KMS-11 (cell line): ENCODE measurements around the gene COL6A2.

Experiments used
- H2AFZ ChIP-seq: fragments of 200-600 bp; sonication (generic); 2 replicates; pipeline ENCODE4 v1.6.1; 2016; ENCODE audit warnings: antibody characterized with exemption, mixed run types, low read depth
- H3K27ac ChIP-seq: fragments of 200-600 bp; sonication (generic); 2 replicates; pipeline ENCODE4 v1.6.1; 2016; ENCODE audit warnings: mild to moderate bottlenecking, mixed run types
- H3K27me3 ChIP-seq: fragments of 200-600 bp; sonication (generic); 2 replicates; pipeline ENCODE4 v1.6.1; 2017; ENCODE audit warnings: mild to moderate bottlenecking, low read depth, mixed run types, moderate library complexity; ENCODE audit not compliant: insufficient read depth
- H3K36me3 ChIP-seq: fragments of 200-600 bp; sonication (generic); 2 replicates; pipeline ENCODE4 v1.6.1; 2017; ENCODE audit warnings: mild to moderate bottlenecking, mixed run types; ENCODE audit not compliant: insufficient read depth
- H3K4me1 ChIP-seq: fragments of 200-600 bp; sonication (generic); 2 replicates; pipeline ENCODE4 v1.6.1; 2016; ENCODE audit warnings: mild to moderate bottlenecking, low read depth, mixed run types; ENCODE audit not compliant: poor library complexity, severe bottlenecking
- H3K4me2 ChIP-seq: fragments of 200-600 bp; sonication (generic); 2 replicates; pipeline ENCODE4 v1.7.0; 2016; ENCODE audit warnings: mild to moderate bottlenecking, mixed run types
- H3K4me3 ChIP-seq: fragments of 200-600 bp; sonication (generic); IDR thresholded peaks from 2 replicates; pipeline ENCODE4 v1.6.1; 2017; ENCODE audit warnings: low read depth, low read length, mixed read lengths; ENCODE audit not compliant: insufficient read depth
- H3K79me2 ChIP-seq: fragments of 200-600 bp; sonication (generic); 2 replicates; pipeline ENCODE4 v1.6.1; 2016; ENCODE audit warnings: low read depth, mixed run types; ENCODE audit not compliant: insufficient read depth
- H3K9ac ChIP-seq: fragments of 200-600 bp; sonication (generic); 2 replicates; pipeline ENCODE4 v1.6.1; 2016; ENCODE audit warnings: mild to moderate bottlenecking, mixed run types
- H4K20me1 ChIP-seq: fragments of 200-600 bp; sonication (generic); 2 replicates; pipeline ENCODE4 v1.6.1; 2016; ENCODE audit warnings: mild to moderate bottlenecking, mixed run types; ENCODE audit not compliant: insufficient read depth
- TF ChIP-seq, protein P1 (sequence below): fragments of 200-600 bp; sonication (generic); conservative IDR thresholded peaks from 2 replicates; pipeline ENCODE4 v1.6.1; 2017; ENCODE audit warnings: low read depth, mild to moderate bottlenecking, antibody characterized with exemption, low read length, moderate library complexity, mixed read lengths

The COL6A2 gene

DNA sequence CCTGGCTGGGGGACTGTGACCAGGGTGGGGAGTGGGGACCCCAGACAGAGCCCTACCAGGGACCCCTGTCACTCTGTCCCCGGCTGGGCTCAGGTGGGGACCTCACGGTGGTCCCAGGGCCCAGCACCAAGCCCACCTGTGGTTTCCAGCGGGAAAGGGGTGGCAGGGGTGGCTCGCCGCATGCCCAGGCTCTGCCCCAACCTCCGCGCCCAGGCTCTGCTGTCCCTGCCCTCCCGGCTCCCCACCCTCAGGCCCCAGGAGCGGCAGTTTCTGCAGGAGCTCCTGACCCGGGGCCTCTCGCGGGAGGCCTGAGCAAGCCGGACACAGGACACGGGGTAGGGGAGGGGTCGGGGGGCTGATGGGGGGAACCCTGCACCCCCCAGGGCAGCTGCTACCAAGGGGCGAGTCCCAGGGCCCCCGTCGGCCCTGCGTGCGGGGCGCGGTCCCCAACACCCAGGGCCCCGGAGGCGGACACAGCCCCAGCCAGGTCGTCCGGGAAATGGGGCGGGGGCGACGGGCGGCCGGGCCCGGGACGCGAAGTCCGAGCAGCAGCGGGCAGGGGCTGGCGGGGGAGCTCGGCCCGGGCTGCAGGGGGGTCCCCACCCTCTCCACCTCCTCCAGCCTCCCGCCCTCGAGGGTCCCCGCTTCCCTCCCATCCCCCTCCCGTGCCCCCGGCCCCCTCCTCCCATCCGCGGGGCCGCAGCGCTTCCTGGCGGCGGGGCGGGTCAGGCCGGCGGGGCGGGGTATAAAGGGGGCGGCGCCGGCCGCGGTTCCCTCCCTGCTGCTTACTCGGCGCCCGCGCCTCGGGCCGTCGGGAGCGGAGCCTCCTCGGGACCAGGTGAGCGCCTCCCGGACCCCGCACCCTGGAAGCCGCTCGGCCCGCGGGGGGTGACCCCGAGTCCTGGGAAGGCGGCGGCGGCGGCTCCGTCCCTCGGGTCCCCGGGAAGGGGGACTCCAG, at the start of gene COL6A2:
COL6A2 (plus strand) TSS at position 777 of the 958 bp plus-strand sequence.
- no peaks in the 10 kb centered on the region for H3K79me2 ChIP-seq
- H3K4me2 ChIP-seq, result no peak within 1 kb of the TSS
- H3K4me1 ChIP-seq, result no peaks in the 10 kb centered on the region
- no peak within 1 kb of the TSS for H2AFZ ChIP-seq
- TF ChIP-seq, protein P1, sequence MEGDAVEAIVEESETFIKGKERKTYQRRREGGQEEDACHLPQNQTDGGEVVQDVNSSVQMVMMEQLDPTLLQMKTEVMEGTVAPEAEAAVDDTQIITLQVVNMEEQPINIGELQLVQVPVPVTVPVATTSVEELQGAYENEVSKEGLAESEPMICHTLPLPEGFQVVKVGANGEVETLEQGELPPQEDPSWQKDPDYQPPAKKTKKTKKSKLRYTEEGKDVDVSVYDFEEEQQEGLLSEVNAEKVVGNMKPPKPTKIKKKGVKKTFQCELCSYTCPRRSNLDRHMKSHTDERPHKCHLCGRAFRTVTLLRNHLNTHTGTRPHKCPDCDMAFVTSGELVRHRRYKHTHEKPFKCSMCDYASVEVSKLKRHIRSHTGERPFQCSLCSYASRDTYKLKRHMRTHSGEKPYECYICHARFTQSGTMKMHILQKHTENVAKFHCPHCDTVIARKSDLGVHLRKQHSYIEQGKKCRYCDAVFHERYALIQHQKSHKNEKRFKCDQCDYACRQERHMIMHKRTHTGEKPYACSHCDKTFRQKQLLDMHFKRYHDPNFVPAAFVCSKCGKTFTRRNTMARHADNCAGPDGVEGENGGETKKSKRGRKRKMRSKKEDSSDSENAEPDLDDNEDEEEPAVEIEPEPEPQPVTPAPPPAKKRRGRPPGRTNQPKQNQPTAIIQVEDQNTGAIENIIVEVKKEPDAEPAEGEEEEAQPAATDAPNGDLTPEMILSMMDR, result no peak
- peaks cover 51% of the 10 kb centered on the region; the same call in 1 of the 2 replicates for H3K27me3 ChIP-seq
- no peak within 1 kb of the TSS for H3K27ac ChIP-seq
- H3K9ac ChIP-seq, result no peak within 1 kb of the TSS
- no peak within 1 kb of the TSS for H3K4me3 ChIP-seq
- no peaks in the 10 kb centered on the region for H4K20me1 ChIP-seq
- no peaks in the 10 kb centered on the region for H3K36me3 ChIP-seq

DNA sequence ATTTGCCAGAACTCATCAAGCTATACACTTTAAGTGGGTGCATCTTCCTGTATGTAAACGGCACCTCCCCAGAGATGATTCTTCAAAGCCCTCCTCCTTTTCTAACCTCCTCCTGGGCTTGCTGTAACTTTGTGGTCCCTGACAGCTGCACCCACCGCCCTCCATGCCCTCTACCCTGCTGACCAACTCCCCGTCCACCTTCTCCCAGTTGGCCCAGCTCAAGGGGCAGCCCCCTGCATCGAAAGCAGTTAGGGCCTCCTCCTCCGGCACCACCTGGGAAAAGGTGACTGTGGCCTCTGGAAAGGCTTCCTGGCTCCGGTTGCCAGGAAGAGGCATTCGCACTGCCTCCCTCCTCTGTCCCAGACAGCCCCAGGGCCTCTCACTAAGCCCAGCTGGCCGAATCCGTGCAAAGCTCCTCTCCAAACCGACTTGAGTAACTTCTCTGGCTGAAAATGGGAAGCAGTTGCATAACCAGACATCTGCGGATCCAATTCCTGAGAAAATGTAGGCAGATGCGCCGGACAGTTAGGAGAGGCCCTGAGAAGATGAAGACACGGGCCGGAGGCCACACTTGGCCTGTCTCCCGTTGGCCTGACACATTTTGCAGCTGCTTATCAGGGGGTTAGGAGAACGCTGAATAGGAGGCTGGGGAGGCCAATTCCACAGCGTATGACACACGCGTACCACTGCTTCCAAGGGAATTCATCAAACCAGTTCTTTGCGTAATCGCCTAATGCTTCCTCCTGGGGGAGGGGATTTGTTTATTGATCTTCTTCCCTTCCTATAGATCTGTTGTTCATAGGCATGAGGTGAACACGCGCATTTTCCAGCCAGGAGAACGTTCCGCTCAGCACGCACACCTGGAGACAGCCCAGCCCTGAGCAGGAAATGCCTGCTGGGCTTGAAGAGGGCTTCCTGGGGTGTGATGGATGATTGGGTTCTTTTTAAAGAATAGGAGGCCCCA, 48.7 kb upstream of the COL6A2 start:
- no peak overlapping the region for H3K4me3 ChIP-seq
- peaks cover 60% of the 10 kb centered on the region for H3K27me3 ChIP-seq
- TF ChIP-seq, protein P1, result no peak
- H3K79me2 ChIP-seq, result no peaks in the 10 kb centered on the region
- H2AFZ ChIP-seq, result no peak overlapping the region
- H3K36me3 ChIP-seq, result no peaks in the 10 kb centered on the region
- H3K4me1 ChIP-seq, result no peaks in the 10 kb centered on the region
- no peaks in the 10 kb centered on the region for H4K20me1 ChIP-seq
- H3K9ac ChIP-seq, result no peak overlapping the region
- no peak overlapping the region for H3K27ac ChIP-seq
- H3K4me2 ChIP-seq, result no peak overlapping the region

DNA sequence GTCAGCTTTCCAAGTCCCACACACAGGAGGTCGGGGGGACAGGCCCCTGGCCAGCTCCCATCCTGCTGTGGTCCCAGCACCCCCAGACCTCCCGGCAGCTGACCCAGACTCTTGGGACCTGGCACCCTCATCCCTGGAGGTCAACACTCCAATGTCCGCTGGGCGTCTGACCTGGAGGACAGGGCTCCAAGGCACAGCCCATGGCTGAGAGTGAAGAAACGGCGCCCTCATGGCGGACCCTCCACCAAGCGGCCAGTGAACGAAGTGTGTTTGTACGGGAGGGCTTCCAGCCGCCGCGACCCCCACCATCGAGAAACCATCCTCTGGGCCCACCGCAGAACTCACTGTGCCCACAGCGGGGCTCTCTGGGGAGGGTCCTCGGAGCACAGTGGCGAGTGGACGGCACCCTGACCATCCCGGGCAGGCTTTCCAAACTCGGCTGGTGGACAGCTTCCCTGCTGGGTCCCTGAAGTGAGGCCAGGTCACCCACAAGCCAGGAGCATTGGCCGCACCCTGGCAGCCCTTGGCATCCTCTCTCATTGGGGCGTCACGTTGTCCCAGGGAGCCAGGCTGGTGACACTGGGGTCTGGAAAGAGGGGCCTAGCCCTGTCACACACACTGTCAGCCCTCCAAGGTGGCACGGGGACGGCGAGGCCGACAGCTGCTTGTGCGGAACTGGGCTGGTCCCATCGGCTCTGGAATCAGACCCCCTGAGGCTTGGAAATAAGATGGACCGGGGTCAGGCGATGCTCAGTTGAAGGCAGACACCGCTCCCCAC, 47.8 kb upstream of the COL6A2 start:
- Histone ChIP-seq H3K4me1 (no peaks in the 10 kb centered on the region), H4K20me1 (no peaks in the 10 kb centered on the region), H3K9ac (no peak overlapping the region), H3K27ac (no peak overlapping the region), H3K36me3 (no peaks in the 10 kb centered on the region), H2AFZ (no peak overlapping the region), H3K4me2 (no peak overlapping the region), H3K79me2 (no peaks in the 10 kb centered on the region), H3K4me3 (no peak overlapping the region), H3K27me3 (peaks cover 52% of the 10 kb centered on the region)
- TF ChIP-seq, protein P1, result no peak
